Muscle of leg (tissue), 11 donors: ENCODE results near the gene SPDYC. TPM values are rescaled to one million over a fixed set of nuclear protein-coding genes. Genes with fewer than 3 reads are reported as not detected.

ENCODE experiments used
- DNase-seq: peaks from one replicate; pipeline ENCODE4 v3.0.0; 2013
- H3K27ac ChIP-seq: one replicate; pipeline ENCODE4 v1.5.1; 2013; ENCODE audit warnings: mild to moderate bottlenecking, low read length, control low read depth
- H3K27me3 ChIP-seq: one replicate; pipeline ENCODE4 v1.6.1; 2013; ENCODE audit warnings: low read length; ENCODE audit not compliant: control insufficient read depth, insufficient read depth
- H3K36me3 ChIP-seq: one replicate; pipeline ENCODE4 v1.6.1; 2013; ENCODE audit warnings: low read length; ENCODE audit not compliant: control insufficient read depth, insufficient read depth
- H3K4me1 ChIP-seq: one replicate; pipeline ENCODE4 v1.6.1; 2013; ENCODE audit warnings: low read length; ENCODE audit not compliant: control insufficient read depth, insufficient read depth
- H3K4me3 ChIP-seq: one replicate; pipeline ENCODE4 v1.5.1; 2013; ENCODE audit warnings: low read length, control low read depth
- H3K9me3 ChIP-seq: replicated peaks from 2 replicates; pipeline ENCODE4 v1.6.1; 2013; ENCODE audit warnings: low read depth, low read length; ENCODE audit not compliant: control insufficient read depth
- WGBS: methylation state at CpG from one replicate; pipeline ENCODE4 v1.1.5; 2013; ENCODE audit warnings: missing lambda C conversion rate; ENCODE audit not compliant: insufficient coverage; 5-methylcytosine and 5-hydroxymethylcytosine counted together
- polyA plus RNA-seq, 8 donors: library from polyadenylated mRNA; unstranded; fragments of 120-200 nt; gene quantifications; one replicate each; pipeline versions ENCODE4 v1.2.1 to v1.2.3, GENCODE V29; 2013; ENCODE audit warnings: inconsistent platforms in 1 of 8, low replicate concordance in 1 of 8; ENCODE audit not compliant: insufficient read length in 8 of 8, insufficient read depth in 1 of 8
- total RNA-seq: library from RNA; stranded (reverse); fragments of 120-200 nt; gene quantifications from one replicate; pipeline ENCODE4 v1.2.4, GENCODE V29; 2013

Gene SPDYC
- total and polyA plus RNA-seq, 9 donors: 0.16 TPM; not detected in 8

- H3K27me3 ChIP-seq: no peaks in the 10 kb centered on the region
- H3K4me3 ChIP-seq: no peak overlapping the region
- peaks cover 69% of the 10 kb centered on the region for H3K36me3 ChIP-seq
- no peaks in the 10 kb centered on the region for H3K9me3 ChIP-seq
- 67% methylated on average over 2 of the region's 3 CpGs for WGBS
- DNase-seq: no peak
- H3K4me1 ChIP-seq: peaks cover 3% of the 10 kb centered on the region
- H3K27ac ChIP-seq: no peak overlapping the region
Observed at GRCh38 chr11:65205602-65205967, 35.6 kb downstream of the SPDYC start.

DNA sequence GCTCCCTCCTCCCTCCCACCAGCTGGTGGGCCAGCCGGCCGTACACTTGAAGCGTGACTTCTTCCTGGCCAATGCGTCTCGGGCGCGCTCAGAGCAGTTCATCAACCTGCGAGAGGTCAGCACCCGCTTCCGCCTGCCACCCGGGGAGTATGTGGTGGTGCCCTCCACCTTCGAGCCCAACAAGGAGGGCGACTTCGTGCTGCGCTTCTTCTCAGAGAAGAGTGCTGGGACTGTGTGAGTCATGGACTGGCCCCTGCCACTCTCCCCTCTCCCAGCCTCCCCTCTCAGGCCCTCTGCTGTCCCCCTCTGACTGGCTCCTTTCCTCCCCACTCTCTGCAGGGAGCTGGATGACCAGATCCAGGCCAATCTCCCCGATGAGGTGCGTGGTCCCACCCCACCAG, 36.4 kb downstream of the SPDYC start:
- Histone ChIP-seq H3K27me3 (no peaks in the 10 kb centered on the region), H3K4me3 (no peak overlapping the region), H3K4me1 (peaks cover 6% of the 10 kb centered on the region), H3K9me3 (no peaks in the 10 kb centered on the region), H3K36me3 (peaks cover 77% of the 10 kb centered on the region), H3K27ac (no peak overlapping the region)
- DNase-seq: no peak
- 81% methylated on average over 10 of the region's 17 CpGs for WGBS

- peaks cover 10% of the 10 kb centered on the region for H3K4me1 ChIP-seq
- no peaks in the 10 kb centered on the region for H3K9me3 ChIP-seq
- H3K36me3 ChIP-seq: peaks cover 81% of the 10 kb centered on the region
- no peak overlapping the region for H3K27ac ChIP-seq
- H3K4me3 ChIP-seq: no peak overlapping the region
- WGBS: 88% methylated on average over 4 of the region's 7 CpGs
- no peaks in the 10 kb centered on the region for H3K27me3 ChIP-seq
- DNase-seq: no peak
Observed at GRCh38 chr11:65206901-65207300, 36.9 kb downstream of the SPDYC start.

DNA sequence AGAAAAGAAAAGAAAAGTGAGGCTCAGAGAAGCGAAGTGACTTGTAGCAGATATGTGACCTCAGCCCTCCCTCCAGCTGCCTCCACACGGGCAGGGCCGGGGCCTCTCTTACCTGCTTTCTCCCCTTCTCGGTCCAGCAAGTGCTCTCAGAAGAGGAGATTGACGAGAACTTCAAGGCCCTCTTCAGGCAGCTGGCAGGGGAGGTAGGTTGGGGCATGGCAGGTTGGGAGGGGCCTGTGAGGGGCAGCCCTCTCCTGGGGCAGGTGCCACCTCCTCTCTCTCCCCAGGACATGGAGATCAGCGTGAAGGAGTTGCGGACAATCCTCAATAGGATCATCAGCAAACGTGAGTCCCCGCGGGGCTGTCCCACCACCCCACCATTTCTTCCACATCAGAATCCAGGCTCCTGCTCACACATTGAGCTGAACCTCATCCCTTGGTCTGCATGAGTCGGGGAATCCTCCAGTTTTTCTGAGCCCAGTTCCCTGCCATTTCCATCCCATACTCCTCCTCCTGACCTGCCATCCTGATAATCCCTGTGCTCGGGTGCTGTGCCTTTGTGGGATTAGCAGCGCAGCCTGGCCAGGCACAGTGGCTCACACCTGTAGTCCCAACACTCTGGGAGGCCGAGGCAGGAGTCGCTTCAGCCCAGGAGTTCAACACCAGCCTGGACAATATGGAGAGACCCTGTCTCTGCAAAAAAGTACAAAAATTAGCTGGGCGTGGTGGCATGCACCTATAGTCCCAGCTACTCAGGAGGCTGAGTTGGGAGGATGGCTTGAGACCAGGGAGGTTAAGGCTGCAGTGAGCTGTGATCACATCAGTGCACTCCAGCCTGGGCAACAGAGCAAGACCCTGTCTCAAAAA, 38.1 kb downstream of the SPDYC start:
- Histone ChIP-seq H3K27me3 (no peaks in the 10 kb centered on the region), H3K9me3 (no peaks in the 10 kb centered on the region), H3K27ac (no peak overlapping the region), H3K4me3 (no peak overlapping the region), H3K36me3 (peaks cover 82% of the 10 kb centered on the region), H3K4me1 (peaks cover 21% of the 10 kb centered on the region)
- WGBS: 84% methylated on average over 10 of the region's 16 CpGs
- no peak for DNase-seq

- H3K4me3 ChIP-seq: no peak overlapping the region
Observed at GRCh38 chr11:65208785-65209710, 39.0 kb downstream of the SPDYC start.

GRCh38 chr11:65209711-65210360, 39.8 kb downstream of the SPDYC start:
- Histone ChIP-seq H3K27ac (no peak overlapping the region), H3K27me3 (no peaks in the 10 kb centered on the region), H3K4me3 (no peak overlapping the region), H3K36me3 (peaks cover 67% of the 10 kb centered on the region), H3K9me3 (no peaks in the 10 kb centered on the region), H3K4me1 (peaks cover 27% of the 10 kb centered on the region)
- DNase-seq: no peak
- 86% methylated on average over 12 of the region's 20 CpGs for WGBS

More at GRCh38 chr11:65208785-65209710, 39.0 kb downstream of the SPDYC start:
- H3K27me3 ChIP-seq: no peaks in the 10 kb centered on the region
- no peaks in the 10 kb centered on the region for H3K9me3 ChIP-seq
- DNase-seq: no peak
- WGBS: 73% methylated on average over 10 of the region's 13 CpGs
- peaks cover 75% of the 10 kb centered on the region for H3K36me3 ChIP-seq
- peaks cover 27% of the 10 kb centered on the region for H3K4me1 ChIP-seq
- no peak overlapping the region for H3K27ac ChIP-seq

DNA sequence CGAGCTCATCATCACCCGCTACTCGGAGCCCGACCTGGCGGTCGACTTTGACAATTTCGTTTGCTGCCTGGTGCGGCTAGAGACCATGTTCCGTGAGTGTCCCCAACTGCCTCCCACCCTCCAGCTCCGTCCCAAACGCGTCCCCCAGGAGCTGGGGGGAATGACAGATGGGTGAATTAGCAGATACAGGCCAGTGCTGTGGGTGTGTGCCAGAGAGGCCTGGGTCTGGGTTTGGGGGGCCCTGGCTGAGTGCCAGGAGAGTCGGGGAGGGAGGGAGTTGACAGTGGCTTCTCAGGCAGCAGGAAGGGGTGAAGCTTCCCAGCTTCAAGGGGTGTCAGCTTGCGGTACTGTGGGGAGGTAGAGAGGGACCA, 40.3 kb downstream of the SPDYC start:
- no peak for DNase-seq
- H3K36me3 ChIP-seq: peaks cover 62% of the 10 kb centered on the region
- H3K27me3 ChIP-seq: no peaks in the 10 kb centered on the region
- H3K4me1 ChIP-seq: peaks cover 27% of the 10 kb centered on the region
- no peaks in the 10 kb centered on the region for H3K9me3 ChIP-seq
- H3K27ac ChIP-seq: no peak overlapping the region
- no peak overlapping the region for H3K4me3 ChIP-seq
- WGBS: 85% methylated on average over 9 of the region's 14 CpGs

DNA sequence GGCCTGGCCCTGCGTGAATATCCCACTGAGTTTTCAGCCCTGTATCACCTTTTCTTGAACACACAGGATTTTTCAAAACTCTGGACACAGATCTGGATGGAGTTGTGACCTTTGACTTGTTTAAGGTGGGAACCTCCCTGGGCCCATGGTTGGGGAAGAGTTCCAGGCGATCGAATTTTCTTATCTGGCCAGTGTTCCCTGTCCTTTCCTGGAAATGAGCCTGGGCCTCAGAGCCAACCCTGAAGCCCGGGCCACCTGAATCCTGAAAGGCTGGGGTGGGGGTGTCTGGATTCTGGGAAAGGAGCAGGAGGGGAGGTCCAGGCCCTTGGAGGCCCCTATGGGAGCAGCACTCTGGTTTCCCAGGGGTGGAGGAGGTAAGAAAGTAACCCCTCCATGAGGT, 40.7 kb downstream of the SPDYC start:
- H3K4me1 ChIP-seq: peaks cover 27% of the 10 kb centered on the region
- H3K9me3 ChIP-seq: no peaks in the 10 kb centered on the region
- 37% methylated on average over 3 of the region's 4 CpGs for WGBS
- no peak for DNase-seq
- H3K36me3 ChIP-seq: peaks cover 58% of the 10 kb centered on the region
- no peak overlapping the region for H3K4me3 ChIP-seq
- no peaks in the 10 kb centered on the region for H3K27me3 ChIP-seq
- H3K27ac ChIP-seq: no peak overlapping the region

- Histone ChIP-seq H3K4me3 (no peak overlapping the region), H3K36me3 (peaks cover 51% of the 10 kb centered on the region), H3K27ac (no peak overlapping the region), H3K4me1 (peaks cover 27% of the 10 kb centered on the region), H3K9me3 (no peaks in the 10 kb centered on the region), H3K27me3 (no peaks in the 10 kb centered on the region)
- DNase-seq: no peak
- 44% methylated on average over 21 of the region's 29 CpGs for WGBS
Observed at GRCh38 chr11:65211293-65212105, 41.5 kb downstream of the SPDYC start.
